Superior temporal gyrus (tissue), 1 donor: ENCODE data around the gene IFNGR1.
"Not testable (repeated sequence)": the region's sequence is repeated elsewhere in the genome, so short reads cannot be mapped to it uniquely, and the experiment has no call there.

Experiments
- DNase-seq: peaks from one replicate; pipeline ENCODE4 v3.0.0-alpha.2; 2016; ENCODE audit errors: extremely low spot score

IFNGR1 gene

DNA sequence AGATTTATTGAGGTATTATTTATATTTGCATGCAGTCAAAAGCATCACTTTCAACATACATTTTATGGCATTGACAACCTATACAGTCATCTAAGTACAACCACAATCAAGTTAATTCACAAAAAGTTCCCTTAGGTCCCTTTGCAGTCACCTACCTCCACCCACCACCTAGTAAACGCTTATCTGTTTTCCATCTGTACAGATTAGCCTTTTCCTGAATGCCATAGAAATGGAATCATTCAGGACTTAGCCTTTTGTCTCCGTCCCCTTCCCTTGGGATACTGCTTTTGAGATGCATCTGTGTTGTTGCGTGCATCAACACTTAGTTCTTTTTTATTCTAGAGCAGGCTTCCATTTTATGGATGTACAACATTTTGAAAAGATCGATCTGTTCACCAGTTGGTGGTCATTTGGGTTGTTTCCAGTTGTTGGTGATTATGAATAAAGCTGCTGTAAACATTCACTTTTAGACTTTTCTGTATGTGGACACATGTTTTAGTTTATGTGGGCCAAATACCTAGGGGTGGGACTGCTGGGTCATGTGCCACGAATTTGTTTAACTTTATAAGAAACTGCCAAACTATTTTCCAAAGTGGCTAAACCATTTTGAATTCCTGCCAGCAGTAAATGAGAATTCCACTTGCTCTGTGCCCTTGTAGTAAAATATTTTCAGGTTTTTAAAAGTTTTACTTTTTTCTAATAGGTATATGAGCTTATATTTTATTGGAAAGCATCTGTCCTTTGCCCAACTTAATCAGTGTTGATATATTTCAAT is 17.6 kb upstream of the IFNGR1 start:
- no peak for DNase-seq

DNA sequence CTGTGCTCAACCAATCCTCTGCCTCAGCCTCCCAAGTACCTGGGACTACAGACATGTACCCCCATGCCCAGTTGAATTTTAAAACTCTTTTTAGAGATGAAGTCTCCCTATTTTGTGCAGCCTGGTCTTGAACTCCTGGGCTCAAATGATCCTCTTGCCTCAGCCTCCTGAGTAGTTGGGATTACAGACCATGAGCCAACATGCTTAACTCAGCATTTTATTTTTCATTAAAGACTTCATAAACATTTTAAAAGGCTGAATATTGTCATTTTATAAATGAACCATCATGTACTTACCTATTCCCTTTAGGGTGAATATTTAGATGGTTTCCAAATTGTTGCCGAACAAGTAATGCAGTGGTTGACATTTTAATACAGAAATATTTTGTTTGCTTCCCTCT is 16.5 kb upstream of the IFNGR1 start:
- no peak for DNase-seq

GRCh38 chr6:137233911-137234863 is 15.0 kb upstream of the IFNGR1 start:
- DNase-seq, result no peak

GRCh38 chr6:137231895-137232294 is 12.7 kb upstream of the IFNGR1 start:
- no peak for DNase-seq

- DNase-seq, result no peak
Observed at GRCh38 chr6:137230956-137231555, 11.9 kb upstream of the IFNGR1 start.

DNA sequence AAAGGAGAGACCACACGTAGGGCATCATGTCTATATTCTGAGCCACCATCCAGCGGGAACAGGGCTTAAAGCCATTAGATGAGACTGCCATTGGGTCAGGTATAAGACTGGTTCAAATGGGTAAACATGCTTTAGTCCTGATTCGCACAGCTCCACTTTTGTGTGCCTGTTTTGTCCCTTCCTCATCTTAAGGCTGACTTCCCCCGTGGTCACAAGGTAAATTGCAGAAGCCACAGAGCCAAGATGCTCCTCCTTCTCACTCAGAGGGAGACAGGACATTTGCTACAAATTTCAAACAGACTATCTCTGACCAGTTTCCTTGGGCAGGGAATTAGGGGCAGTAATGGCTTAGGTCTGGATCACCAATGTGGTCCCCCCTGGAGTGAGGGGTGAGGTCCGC is 11.4 kb upstream of the IFNGR1 start:
- DNase-seq, result no peak

GRCh38 chr6:137229075-137229759 is 10.0 kb upstream of the IFNGR1 start:
- no peak for DNase-seq

DNA sequence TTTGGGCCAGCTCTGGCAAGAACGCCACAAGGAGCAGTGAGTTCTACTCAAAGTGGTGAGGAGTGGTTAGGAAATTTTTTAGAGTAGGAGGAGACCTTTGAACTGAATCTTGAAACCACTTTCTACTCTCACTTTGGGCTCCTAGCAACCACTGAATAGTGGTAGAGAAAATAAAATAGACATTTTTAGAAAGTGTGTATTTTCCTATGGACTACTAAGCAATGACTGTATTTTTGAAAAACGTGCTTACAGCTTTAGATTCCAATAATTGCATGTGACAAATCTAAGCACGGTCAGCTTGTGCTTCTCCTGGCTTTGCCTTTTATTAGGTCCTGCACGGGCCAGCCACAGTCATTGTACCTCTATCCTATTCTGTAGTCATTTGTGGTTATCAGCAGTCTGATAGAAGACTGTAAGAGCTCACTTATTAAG is 8.7 kb upstream of the IFNGR1 start:
- no peak for DNase-seq

DNA sequence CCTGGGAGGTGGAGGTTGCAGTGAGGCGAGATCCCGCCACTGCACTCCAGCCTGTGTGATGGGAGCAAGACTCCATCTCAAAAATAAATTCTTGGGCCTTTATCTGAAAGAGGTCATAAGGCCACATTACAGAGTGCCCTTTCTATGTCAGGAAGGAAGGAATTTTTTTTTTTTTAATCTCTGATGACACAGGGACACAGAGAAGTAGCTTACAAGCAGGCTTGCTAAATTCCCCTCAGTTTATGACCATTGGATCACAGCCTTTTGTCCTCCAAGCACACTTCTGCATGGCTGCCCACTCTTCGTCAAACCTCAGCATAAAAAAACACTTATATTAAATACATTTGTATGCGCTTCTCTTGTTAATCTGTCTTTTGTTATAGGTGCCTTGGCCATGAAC is 7.5 kb upstream of the IFNGR1 start:
- DNase-seq, result no peak

DNA sequence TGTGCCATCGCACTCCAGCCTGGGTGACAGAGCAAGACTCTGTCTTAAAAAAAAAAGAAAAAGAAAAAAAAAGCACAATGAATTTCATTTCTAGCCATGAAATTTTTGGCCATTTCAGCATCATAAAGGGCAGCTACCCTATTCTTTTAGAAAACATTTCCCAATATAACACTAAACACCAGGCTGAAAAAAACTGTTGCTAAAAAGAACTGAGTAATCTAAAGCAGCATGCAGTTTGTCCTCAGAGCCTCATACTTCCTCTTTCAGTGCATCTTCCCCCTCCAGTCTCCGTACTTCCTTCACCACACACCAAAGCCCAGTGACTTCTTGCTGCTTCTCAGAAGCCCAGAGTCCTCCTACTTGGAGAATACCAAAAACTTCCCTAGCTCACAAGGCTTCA is 5.6 kb upstream of the IFNGR1 start:
- DNase-seq, result no peak

DNA sequence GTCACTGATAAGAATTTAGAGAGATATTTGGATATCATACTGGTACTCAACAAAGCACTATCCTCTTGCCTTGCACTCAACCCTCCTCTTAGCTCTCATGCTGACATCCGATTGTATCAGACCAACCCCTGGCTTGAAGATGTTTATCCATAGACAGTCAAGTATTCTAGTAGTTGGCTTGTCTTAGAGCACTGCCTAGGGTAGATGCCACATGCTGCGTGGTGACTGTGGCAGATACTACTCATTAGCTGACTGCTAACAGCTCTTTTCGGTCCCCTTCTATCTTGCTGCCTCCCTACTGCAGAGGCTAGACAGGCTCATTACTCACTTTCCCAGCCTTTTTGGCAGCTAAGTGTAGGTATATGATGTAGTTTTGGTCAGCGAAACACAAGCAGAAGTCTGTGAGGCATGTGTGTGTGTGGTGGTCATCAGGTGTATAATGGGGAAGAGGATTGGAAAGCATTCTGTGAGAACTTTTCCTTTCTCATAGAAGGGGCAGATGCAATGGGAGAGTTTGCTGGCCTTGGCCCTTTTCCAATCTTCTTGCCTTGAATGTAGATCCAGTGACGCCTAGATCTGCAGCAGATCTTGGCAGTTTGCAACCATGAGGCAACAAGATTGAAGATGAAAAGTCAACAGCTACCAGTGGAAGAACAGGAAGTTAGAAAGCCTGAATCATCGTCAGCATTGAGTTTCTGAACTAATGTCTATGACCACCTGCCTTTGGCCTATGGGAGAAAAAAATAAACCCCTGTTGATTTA is 4.4 kb upstream of the IFNGR1 start:
- no peak for DNase-seq

GRCh38 chr6:137222381-137222780 is 3.2 kb upstream of the IFNGR1 start:
- no peak for DNase-seq

DNA sequence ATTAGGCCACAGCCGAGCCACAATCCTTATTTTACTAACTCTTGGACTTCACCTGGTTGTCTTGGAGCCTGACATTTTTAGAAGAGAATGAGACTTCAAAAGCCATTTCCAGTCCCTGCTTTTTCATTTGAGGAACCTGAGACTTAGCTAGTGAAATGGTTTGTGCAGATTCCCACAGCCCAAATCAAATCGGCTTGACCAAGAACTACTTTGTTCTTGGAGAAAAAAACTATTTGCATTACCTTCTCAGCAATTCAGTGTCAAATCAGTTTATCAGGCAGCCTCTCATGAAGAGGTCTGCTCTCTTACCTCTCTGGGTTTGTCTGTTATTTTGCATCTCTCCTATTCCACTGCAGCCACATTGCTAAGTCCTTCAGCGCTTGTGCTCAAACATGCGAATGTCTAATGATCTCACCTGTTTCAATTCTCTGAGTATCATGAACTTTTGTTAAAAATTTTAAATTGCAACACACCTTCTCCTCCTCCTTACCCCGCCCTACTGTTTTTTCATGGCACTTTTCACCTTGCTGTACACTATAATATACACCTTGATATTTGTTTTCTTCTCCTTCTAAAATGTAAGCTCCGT is 573 bp upstream of the IFNGR1 start:
- DNase-seq, result no peak

DNA sequence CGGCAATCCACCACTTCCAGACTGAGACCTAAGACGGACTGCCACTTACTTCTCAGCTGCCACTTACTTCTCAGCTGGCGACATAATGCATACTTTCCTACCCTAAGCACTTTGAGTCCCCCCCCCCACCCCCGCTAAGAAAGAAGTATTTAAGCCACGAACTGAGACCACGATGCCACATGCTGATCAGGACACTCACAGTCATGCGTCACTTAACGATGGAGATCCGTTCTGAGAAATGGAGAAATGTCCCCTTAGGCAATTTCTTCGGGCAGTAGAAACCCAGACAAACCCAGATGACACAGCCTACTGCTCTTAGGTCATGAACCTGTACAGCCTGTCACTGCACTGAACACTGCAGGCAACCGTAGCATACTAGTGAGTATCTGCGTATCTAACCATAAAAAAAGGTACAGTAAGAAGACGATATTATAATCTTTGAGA is 690 bp downstream of the IFNGR1 start:
- no peak for DNase-seq

GRCh38 chr6:137217801-137218472 is 1.2 kb downstream of the IFNGR1 start:
- no peak for DNase-seq

DNA sequence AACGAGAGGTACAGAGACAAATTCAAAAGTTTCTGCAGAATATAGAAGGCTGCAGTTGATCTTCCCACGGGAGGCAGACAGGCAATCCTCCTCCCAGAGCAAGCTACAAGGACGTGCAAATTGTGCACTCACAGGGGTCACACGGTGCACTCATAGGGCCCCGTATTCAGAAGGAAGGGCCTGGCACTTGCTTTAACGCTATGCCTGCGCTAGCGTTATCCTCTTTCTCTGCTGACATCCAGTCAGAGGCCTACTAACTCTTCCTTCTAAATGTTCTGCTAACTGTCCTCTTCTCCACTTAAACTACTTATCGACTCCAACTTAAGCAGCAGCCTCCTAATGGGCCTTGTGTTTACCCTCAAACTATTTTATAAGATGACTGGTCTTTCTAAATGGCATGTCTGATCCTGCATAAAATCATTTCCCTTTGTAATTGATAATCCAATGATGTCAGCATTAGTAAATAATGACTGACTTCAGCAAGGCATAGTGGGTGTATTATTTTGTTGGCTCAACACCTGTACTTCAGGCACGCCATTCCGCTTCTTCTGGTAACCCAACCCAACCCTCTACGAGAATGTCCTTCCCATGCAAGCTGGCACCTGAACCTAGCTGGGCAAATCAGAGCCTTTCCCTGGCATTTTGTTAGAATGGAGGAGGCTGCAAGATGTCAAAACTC is 2.2 kb downstream of the IFNGR1 start:
- no peak for DNase-seq

DNA sequence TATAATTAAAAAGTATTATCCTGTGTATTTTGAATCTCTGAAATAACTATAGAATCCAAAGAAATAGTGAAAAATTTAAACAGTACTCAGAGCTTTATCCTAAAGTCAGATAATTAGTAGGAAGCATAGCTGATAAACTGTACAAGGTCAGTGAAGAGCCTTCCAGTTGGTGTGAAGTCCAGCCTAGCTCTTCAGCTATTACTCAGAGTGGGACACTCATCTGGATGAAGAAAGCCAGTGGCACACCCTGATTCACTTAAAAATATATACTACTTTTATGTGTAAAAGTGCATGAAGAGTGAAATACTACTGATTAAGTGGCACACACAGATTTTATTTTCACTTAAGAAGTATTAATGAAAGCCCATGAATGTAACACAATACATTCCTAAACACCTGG is 3.1 kb downstream of the IFNGR1 start:
- DNase-seq, result no peak

GRCh38 chr6:137215630-137216029 is 3.6 kb downstream of the IFNGR1 start:
- not testable (repeated sequence) for DNase-seq

GRCh38 chr6:137214931-137215330 is 4.3 kb downstream of the IFNGR1 start:
- no peak for DNase-seq
